HepG2 (cell line): ENCODE results near the gene S100Z. TPM values are rescaled to one million over a fixed set of nuclear protein-coding genes. Genes with fewer than 3 reads are reported as not detected.

ENCODE experiments used
- ATAC-seq: fragments of 200-7000 bp; cut with Tn5 transposase; 3 replicates; pipeline ENCODE4 v1.9.1; 2020; ENCODE audit warnings: mild to moderate bottlenecking, moderate library complexity
- BruUV-seq: library from RNA; stranded (reverse); fragments of 400-500 nt; replicated peaks from 2 replicates; lab custom pipeline; 2021; lab: Mats Ljungman, UMichigan
- CTCF ChIA-PET: fragments of 300-600 bp; formaldehyde crosslinking; extraction: SDS; loops from one replicate; lab custom pipeline; 2021; ENCODE audit warnings: low total read pairs, inconsistent platforms, low intra/inter-chr PET ratio; lab: Yijun Ruan, JAX
- POLR2A ChIA-PET: fragments of 350-600 bp; sonication (Branson Sonifier 250); formaldehyde crosslinking; loops from one replicate; lab custom pipeline; 2020; ENCODE audit warnings: antibody characterized with exemption, inconsistent platforms; lab: Yijun Ruan, JAX
- DNase-seq: peaks from one replicate; pipeline ENCODE4 v3.0.0-alpha.2; 2015; ENCODE audit warnings: low spot score
- FAIRE-seq: peaks from 3 replicates; lab custom pipeline; 2011; peaks lifted over from hg19 to GRCh38; lab: Jason Lieb, UNC
- H2AFZ ChIP-seq: one replicate; pipeline ENCODE4 v1.6.1; 2011; ENCODE audit warnings: low read length, inconsistent platforms
- H3K27ac ChIP-seq: fragments of 300-600 bp; 3 replicates; pipeline ENCODE4 v1.8.0; 2011; ENCODE audit warnings: mixed run types, mild to moderate bottlenecking, mixed read lengths, low read length, inconsistent platforms; ENCODE audit not compliant: insufficient read depth; ENCODE audit errors: extremely low read length
- H3K27me3 ChIP-seq, 2 experiments: fragments of 200-600 bp in 1 of 2; 2 replicates in 1 of 2; 3 replicates in 1 of 2; pipeline versions ENCODE4 v1.6.0 to v1.8.0; 2011; ENCODE audit warnings: low read length in 2 of 2, mild to moderate bottlenecking in 2 of 2, moderate library complexity in 2 of 2, inconsistent platforms in 1 of 2; ENCODE audit not compliant: insufficient read depth in 2 of 2, control insufficient read depth in 1 of 2
- H3K36me3 ChIP-seq, 2 experiments: fragments of 200-600 bp in 1 of 2; replicated peaks in 1 of 2; 2 replicates in 1 of 2; 3 replicates in 1 of 2; pipeline versions ENCODE4 v1.5.1 to v1.8.0; 2011; ENCODE audit warnings: low read length in 2 of 2, inconsistent platforms in 1 of 2; ENCODE audit not compliant: insufficient read depth in 2 of 2, control insufficient read depth in 1 of 2
- H3K4me1 ChIP-seq: 2 replicates; pipeline ENCODE4 v1.5.1; 2012; ENCODE audit warnings: low read length, inconsistent platforms; ENCODE audit not compliant: insufficient read depth
- H3K4me2 ChIP-seq: 2 replicates; pipeline ENCODE4 v1.6.0; 2011; ENCODE audit warnings: low read depth, low read length, inconsistent platforms
- H3K4me3 ChIP-seq, 3 experiments: fragments of 200-600 bp in 1 of 3; sonication (generic), shearing (Covaris generic) in 1 of 3; replicated peaks in 1 of 3; 2 replicates each; pipeline ENCODE4 v1.5.1; 2011 to 2016; ENCODE audit warnings: low read length in 3 of 3, inconsistent platforms in 2 of 3, low read depth in 2 of 3, mild to moderate bottlenecking in 2 of 3, control low read depth in 1 of 3, mixed read lengths in 1 of 3; ENCODE audit not compliant: insufficient read depth in 1 of 3
- H3K79me2 ChIP-seq: one replicate; pipeline ENCODE4 v1.6.1; 2011; ENCODE audit warnings: low read length, inconsistent platforms; ENCODE audit not compliant: insufficient read depth
- H3K9ac ChIP-seq: 2 replicates; pipeline ENCODE4 v1.6.0; 2011; ENCODE audit warnings: mild to moderate bottlenecking, low read depth, low read length, inconsistent platforms; ENCODE audit not compliant: insufficient read depth
- H3K9me3 ChIP-seq: 2 replicates; pipeline ENCODE4 v1.5.1; 2012; ENCODE audit warnings: mild to moderate bottlenecking, low read length
- H4K20me1 ChIP-seq: 2 replicates; pipeline ENCODE4 v1.6.0; 2011; ENCODE audit warnings: inconsistent platforms, mild to moderate bottlenecking, low read length, moderate library complexity; ENCODE audit not compliant: insufficient read depth
- BORCS8-MEF2B ChIP-seq: sonication (generic); formaldehyde crosslinking; IDR thresholded peaks from 2 replicates; pipeline ENCODE4 v1.8.0; 2022; ENCODE audit warnings: mild to moderate bottlenecking, missing genetic modification reagents
- DMTF1 ChIP-seq: sonication (generic); formaldehyde crosslinking; IDR thresholded peaks from 2 replicates; pipeline ENCODE4 v1.4.0; 2020; ENCODE audit warnings: mild to moderate bottlenecking, missing genetic modification reagents
- FOXC1 ChIP-seq: sonication (generic); formaldehyde crosslinking; IDR thresholded peaks from 2 replicates; pipeline ENCODE4 v1.8.0; 2022; ENCODE audit warnings: mild to moderate bottlenecking, missing genetic modification reagents, borderline replicate concordance
- HMGXB3 ChIP-seq: sonication (generic); formaldehyde crosslinking; IDR thresholded peaks from 2 replicates; pipeline ENCODE4 v1.4.0; 2020; ENCODE audit warnings: missing genetic modification reagents, borderline replicate concordance
- JDP2 ChIP-seq: sonication (generic); formaldehyde crosslinking; IDR thresholded peaks from 2 replicates; pipeline ENCODE4 v1.8.1; 2022; ENCODE audit warnings: missing genetic modification reagents, borderline replicate concordance
- NCOA5 ChIP-seq: sonication (generic); formaldehyde crosslinking; IDR thresholded peaks from 2 replicates; pipeline ENCODE4 v1.4.0; 2020; ENCODE audit warnings: missing genetic modification reagents
- RNF2 ChIP-seq: fragments of 450-650 bp; conservative IDR thresholded peaks from 2 replicates; pipeline ENCODE4 v1.6.1; 2016; ENCODE audit warnings: low read depth
- SCMH1 ChIP-seq: sonication (generic); formaldehyde crosslinking; IDR thresholded peaks from 2 replicates; pipeline ENCODE4 v1.9.0; 2021; ENCODE audit warnings: missing genetic modification reagents, mild to moderate bottlenecking, borderline replicate concordance
- SIN3B ChIP-seq: fragments of 150-350 bp; IDR thresholded peaks from 2 replicates; pipeline ENCODE4 v1.6.1; 2014; ENCODE audit warnings: low read length
- ZBTB14 ChIP-seq: sonication (generic); formaldehyde crosslinking; IDR thresholded peaks from 2 replicates; pipeline ENCODE4 v1.4.0; 2020; ENCODE audit warnings: missing genetic modification reagents
- ZMAT5 ChIP-seq: sonication (generic); formaldehyde crosslinking; IDR thresholded peaks from 2 replicates; pipeline ENCODE4 v1.5.0; 2020; ENCODE audit warnings: mild to moderate bottlenecking, low read depth, missing genetic modification reagents, borderline replicate concordance
- ZNF10 ChIP-seq: sonication (generic); formaldehyde crosslinking; IDR thresholded peaks from 2 replicates; pipeline ENCODE4 v1.4.0; 2020; ENCODE audit warnings: mild to moderate bottlenecking, low read depth, missing genetic modification reagents, borderline replicate concordance
- ZNF317 ChIP-seq: sonication (generic); formaldehyde crosslinking; IDR thresholded peaks from 2 replicates; pipeline ENCODE4 v1.5.0; 2020; ENCODE audit warnings: mild to moderate bottlenecking, missing genetic modification reagents
- ZNF678 ChIP-seq: sonication (generic); formaldehyde crosslinking; IDR thresholded peaks from 2 replicates; pipeline ENCODE4 v1.4.0; 2020; ENCODE audit warnings: mild to moderate bottlenecking, missing genetic modification reagents
- ZNF792 ChIP-seq: IDR thresholded peaks from 2 replicates; pipeline ENCODE4 v1.6.1; 2016
- ZNF839 ChIP-seq: sonication (generic); formaldehyde crosslinking; IDR thresholded peaks from 2 replicates; pipeline ENCODE4 v1.4.0; 2020; ENCODE audit warnings: missing genetic modification reagents, mild to moderate bottlenecking, borderline replicate concordance
- WGBS: methylation state at CpG from one replicate; pipeline ENCODE4 v1.1.6; 2017; ENCODE audit warnings: low lambda C conversion rate; 5-methylcytosine and 5-hydroxymethylcytosine counted together
- in situ Hi-C: cut with HindIII; loops from 2 replicates; pipeline ENCODE4 v1.10.0; 2017; ENCODE audit warnings: low pct_unique_long_range_greater_than_20kb; ENCODE audit not compliant: extremely low pct_ligation_motif_present
- intact Hi-C: fragments of 100-400 bp; cut with micrococcal nuclease; formaldehyde crosslinking; loops from one replicate; pipeline ENCODE4 v1.10.0; 2022; ENCODE audit not compliant: unreplicated experiment
- polyA plus RNA-seq, 8 experiments: library from polyadenylated mRNA; depleted of rRNA in 3 of 8; stranded (reverse) in 7 of 8; unstranded in 1 of 8; fragments of >200 nt; fragmentation: Illumina TruSeq in 4 of 8; extraction: Trizol in 4 of 8; gene quantifications; 2 replicates each; pipeline versions ENCODE4 v1.2.1 to v1.2.3, GENCODE V29; 2011 to 2016; ENCODE audit warnings: low read depth in 4 of 8, missing spikeins in 1 of 8, mixed read lengths in 1 of 8; ENCODE audit not compliant: insufficient read depth in 1 of 8
- total RNA-seq, 5 experiments: library from RNA; depleted of rRNA; stranded (reverse); fragments of >200 nt; fragmentation: Illumina TruSeq; extraction: Trizol; gene quantifications; 2 replicates each; pipeline ENCODE4 v1.2.3, GENCODE V29; 2016; ENCODE audit warnings: low read depth in 1 of 5

The S100Z gene
- total and polyA plus RNA-seq, 2 of the 13 experiments (the other 11 are each of a cell fraction or from before 2014, with no cell fraction given) = 0.22 TPM; not detected in 1

- H3K4me3 ChIP-seq = no peak overlapping the region
- no peaks in the 10 kb centered on the region for H3K36me3 ChIP-seq
- WGBS = 36% methylated on average over 5 of the region's 5 CpGs
- no peaks in the 10 kb centered on the region for H3K4me1 ChIP-seq
- ChIA-PET CTCF (no interaction called here), POLR2A (no interaction called here)
- no peak for FAIRE-seq
- BruUV-seq = no TSS peak
- no peak for TF ChIP-seq JDP2 (CRISPR knock-in tag)
- TF ChIP-seq DMTF1 (CRISPR knock-in tag) = no peak
- no peak for TF ChIP-seq BORCS8-MEF2B (CRISPR knock-in tag)
- no peak for TF ChIP-seq ZMAT5 (CRISPR knock-in tag)
- TF ChIP-seq NCOA5 (CRISPR knock-in tag) = no peak
- TF ChIP-seq SIN3B = no peak
- TF ChIP-seq ZNF10 (CRISPR knock-in tag) = no peak
- no peak for TF ChIP-seq ZNF317 (CRISPR knock-in tag)
- no peak for TF ChIP-seq HMGXB3 (CRISPR knock-in tag)
- TF ChIP-seq ZNF678 (CRISPR knock-in tag) = no peak
- TF ChIP-seq RNF2 = no peak
- TF ChIP-seq SCMH1 = no peak
- TF ChIP-seq FOXC1 (CRISPR knock-in tag) = no peak
- TF ChIP-seq ZNF839 (CRISPR knock-in tag) = no peak
- TF ChIP-seq ZBTB14 = no peak
- TF ChIP-seq ZNF792 = no peak
- H3K27ac ChIP-seq = no peak overlapping the region
- ATAC-seq = no peak
- H3K79me2 ChIP-seq = no peaks in the 10 kb centered on the region
- in situ Hi-C loops (no loop called here), intact Hi-C loops (no loop called here)
- no peak overlapping the region for H3K4me2 ChIP-seq
- H3K27me3 ChIP-seq = peaks cover under 1 to 33% of the 10 kb centered on the region in 2 experiments; a peak in 3 of 5 replicates
- DNase-seq = no peak
- H2AFZ ChIP-seq = no peak overlapping the region
- H4K20me1 ChIP-seq = no peaks in the 10 kb centered on the region; the same call in 1 of the 2 replicates
- H3K9me3 ChIP-seq = no peaks in the 10 kb centered on the region
- H3K9ac ChIP-seq = no peak overlapping the region
Observed at GRCh38 chr5:76958991-76959767, 109.4 kb downstream of the S100Z start.
